ENCODE results near the gene THAP9.

GRCh38 chr4:82890901-82891706 is 9.4 kb upstream of the THAP9 start, which contains the start of gene SEC31A:
- no peak for TF ChIP-seq CTCF (IDR thresholded peaks at IDR 0.05; ENCODE audit: insufficient read depth, low read length, poor library complexity, severe bottlenecking)
- no peak for TF ChIP-seq EZH2phosphoT487 (conservative IDR thresholded peaks at IDR 0.05; ENCODE audit: low read length)

Data from SU-DHL-6 (cell line).